PC-9 (cell line): Measurements from ENCODE around the gene INAVA. TPM values are rescaled to one million over a fixed set of nuclear protein-coding genes. Genes with fewer than 3 reads are reported as not detected.

ENCODE experiments used
- BruUV-seq: library from RNA; stranded (reverse); fragments of 400-500 nt; replicated peaks from 2 replicates; lab custom pipeline; 2021; lab: Mats Ljungman, UMichigan
- CTCF ChIA-PET: fragments of 300-600 bp; sonication (Branson Sonifier 250); formaldehyde crosslinking; loops from one replicate; lab custom pipeline; 2022; ENCODE audit warnings: antibody characterized with exemption; lab: Charles Lee
- POLR2A ChIA-PET: fragments of 300-600 bp; sonication (Branson Sonifier 250); formaldehyde crosslinking; loops from one replicate; lab custom pipeline; 2022; ENCODE audit warnings: antibody characterized with exemption; ENCODE audit not compliant: unreplicated experiment; lab: Charles Lee
- DNase-seq, 2 experiments: peaks; one replicate each; pipeline versions ENCODE4 v3.0.0 to v3.0.0-alpha.2; 2015 to 2022; ENCODE audit warnings: mixed read lengths in 1 of 2
- H2AFZ ChIP-seq: fragments of 200-600 bp; sonication (generic); 2 replicates; pipeline ENCODE4 v1.8.1; 2017; ENCODE audit warnings: antibody characterized with exemption
- H3F3A ChIP-seq: fragments of 200-600 bp; sonication (generic); 2 replicates; pipeline ENCODE4 v1.8.1; 2017; ENCODE audit warnings: antibody characterized with exemption, mild to moderate bottlenecking, low read depth; ENCODE audit not compliant: insufficient read depth
- H3K27ac ChIP-seq: fragments of 200-600 bp; sonication (generic); 2 replicates; pipeline ENCODE4 v1.6.1; 2016; ENCODE audit warnings: mixed run types
- H3K27me3 ChIP-seq: fragments of 200-600 bp; sonication (generic); 2 replicates; pipeline ENCODE4 v1.6.1; 2016; ENCODE audit warnings: low read depth, mixed run types; ENCODE audit not compliant: insufficient read depth
- H3K36me3 ChIP-seq: fragments of 200-600 bp; sonication (generic); 2 replicates; pipeline ENCODE4 v1.6.1; 2016; ENCODE audit warnings: low read depth, mixed run types
- H3K4me1 ChIP-seq: fragments of 200-600 bp; sonication (generic); replicated peaks from 2 replicates; pipeline ENCODE4 v1.6.1; 2016; ENCODE audit warnings: mixed run types; ENCODE audit not compliant: insufficient read depth
- H3K4me2 ChIP-seq: fragments of 200-600 bp; sonication (generic); 2 replicates; pipeline ENCODE4 v1.6.1; 2017; ENCODE audit warnings: mixed run types
- H3K4me3 ChIP-seq: fragments of 200-600 bp; sonication (generic); 2 replicates; pipeline ENCODE4 v1.6.1; 2016; ENCODE audit warnings: mixed run types
- H3K79me2 ChIP-seq: fragments of 200-600 bp; sonication (generic); 2 replicates; pipeline ENCODE4 v1.6.1; 2017; ENCODE audit warnings: low read depth, mixed run types
- H3K9me2 ChIP-seq: fragments of 200-600 bp; sonication (generic); 2 replicates; pipeline ENCODE4 v1.8.1; 2017; ENCODE audit warnings: mild to moderate bottlenecking; ENCODE audit not compliant: insufficient read depth
- H3K9me3 ChIP-seq: fragments of 200-600 bp; sonication (generic); 2 replicates; pipeline ENCODE4 v1.8.1; 2016; ENCODE audit warnings: low read depth; ENCODE audit not compliant: insufficient read depth
- H4K20me1 ChIP-seq: fragments of 200-600 bp; sonication (generic); 2 replicates; pipeline ENCODE4 v1.8.1; 2017; ENCODE audit not compliant: insufficient read depth
- EZH2 ChIP-seq: fragments of 200-600 bp; sonication (generic); IDR thresholded peaks from 2 replicates; pipeline ENCODE4 v1.8.0; 2017; ENCODE audit warnings: antibody characterized with exemption, low read depth
- intact Hi-C: fragments of 100-400 bp; cut with micrococcal nuclease; formaldehyde crosslinking; loops from one replicate; pipeline ENCODE4 v1.10.0; 2022; ENCODE audit not compliant: unreplicated experiment
- total RNA-seq: library from RNA; stranded (reverse); gene quantifications from 2 replicates; pipeline ENCODE4 v1.2.3, GENCODE V29; 2021
- TF ChIP-seq, protein P1 (sequence below): fragments of 200-600 bp; sonication (generic); conservative IDR thresholded peaks from 2 replicates; pipeline ENCODE4 v1.6.1; 2017; ENCODE audit warnings: mixed run types, antibody characterized with exemption, mild to moderate bottlenecking, moderate library complexity

The INAVA gene
- total RNA-seq, 1 experiment from 2014 or later = 49.8 TPM

DNA sequence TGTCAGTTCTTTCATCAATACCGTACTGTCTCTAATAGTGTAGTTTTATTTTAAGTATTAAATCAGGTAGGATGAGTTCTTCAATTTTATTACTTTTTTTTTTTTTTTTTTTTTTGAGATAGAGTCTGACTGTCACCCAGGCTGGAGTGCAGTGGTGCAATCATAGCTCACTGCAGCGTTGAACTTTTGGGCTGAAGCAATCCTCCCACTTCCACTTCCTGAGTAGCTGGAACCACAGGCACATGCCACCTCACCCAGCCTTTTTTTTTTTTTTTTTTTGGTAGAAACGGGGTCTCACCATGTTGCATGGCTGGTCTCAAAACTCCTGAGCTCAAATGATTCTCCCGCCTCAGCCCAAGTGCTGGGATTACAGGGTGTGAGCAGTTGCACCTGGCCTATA is 44.3 kb downstream of the INAVA start:
- POLR2A ChIA-PET = interaction anchor here (0.6 kb wide), 1 partner anchor 37 kb away, joined by 3 read pairs; no protein-coding TSS in a partner anchor

DNA sequence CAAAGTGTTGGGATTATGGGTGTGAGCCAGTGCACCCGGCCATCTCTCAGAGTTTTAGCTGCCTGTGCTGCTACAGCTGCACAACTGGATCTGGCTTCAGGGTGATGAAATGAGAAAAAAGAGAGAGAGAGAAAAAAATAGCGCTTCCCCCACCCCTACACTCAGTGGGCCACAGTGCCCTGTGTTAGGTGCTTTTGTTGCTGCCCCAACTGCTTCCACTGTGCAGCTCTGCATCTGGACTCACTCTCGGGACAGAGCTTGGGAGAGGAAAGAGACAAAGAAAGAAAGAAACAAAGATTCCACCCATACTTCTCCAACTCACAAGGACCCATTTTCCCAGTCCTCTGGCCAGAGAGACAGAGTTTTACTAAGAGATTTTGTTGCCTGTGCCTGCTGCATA is 50.4 kb downstream of the INAVA start:
- H2AFZ ChIP-seq = no peak overlapping the region
- POLR2A ChIA-PET = no interaction called here

More for the DNA sequence above, 44.3 kb downstream of the INAVA start:
- Histone ChIP-seq H3K79me2 (no peaks in the 10 kb centered on the region), H2AFZ (no peak overlapping the region), H3K27me3 (no peaks in the 10 kb centered on the region), H3F3A (no peaks in the 10 kb centered on the region), H3K27ac (no peak overlapping the region), H4K20me1 (no peaks in the 10 kb centered on the region), H3K9me2 (no peaks in the 10 kb centered on the region), H3K4me3 (no peak overlapping the region), H3K9me3 (no peaks in the 10 kb centered on the region), H3K36me3 (no peaks in the 10 kb centered on the region), H3K4me2 (no peak overlapping the region), H3K4me1 (no peaks in the 10 kb centered on the region)
- BruUV-seq = no TSS peak
- no peak for DNase-seq
- CTCF ChIA-PET = no interaction called here
- intact Hi-C loops = no loop called here
- TF ChIP-seq EZH2 = no peak
- TF ChIP-seq, protein P1, sequence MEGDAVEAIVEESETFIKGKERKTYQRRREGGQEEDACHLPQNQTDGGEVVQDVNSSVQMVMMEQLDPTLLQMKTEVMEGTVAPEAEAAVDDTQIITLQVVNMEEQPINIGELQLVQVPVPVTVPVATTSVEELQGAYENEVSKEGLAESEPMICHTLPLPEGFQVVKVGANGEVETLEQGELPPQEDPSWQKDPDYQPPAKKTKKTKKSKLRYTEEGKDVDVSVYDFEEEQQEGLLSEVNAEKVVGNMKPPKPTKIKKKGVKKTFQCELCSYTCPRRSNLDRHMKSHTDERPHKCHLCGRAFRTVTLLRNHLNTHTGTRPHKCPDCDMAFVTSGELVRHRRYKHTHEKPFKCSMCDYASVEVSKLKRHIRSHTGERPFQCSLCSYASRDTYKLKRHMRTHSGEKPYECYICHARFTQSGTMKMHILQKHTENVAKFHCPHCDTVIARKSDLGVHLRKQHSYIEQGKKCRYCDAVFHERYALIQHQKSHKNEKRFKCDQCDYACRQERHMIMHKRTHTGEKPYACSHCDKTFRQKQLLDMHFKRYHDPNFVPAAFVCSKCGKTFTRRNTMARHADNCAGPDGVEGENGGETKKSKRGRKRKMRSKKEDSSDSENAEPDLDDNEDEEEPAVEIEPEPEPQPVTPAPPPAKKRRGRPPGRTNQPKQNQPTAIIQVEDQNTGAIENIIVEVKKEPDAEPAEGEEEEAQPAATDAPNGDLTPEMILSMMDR = no peak

DNA sequence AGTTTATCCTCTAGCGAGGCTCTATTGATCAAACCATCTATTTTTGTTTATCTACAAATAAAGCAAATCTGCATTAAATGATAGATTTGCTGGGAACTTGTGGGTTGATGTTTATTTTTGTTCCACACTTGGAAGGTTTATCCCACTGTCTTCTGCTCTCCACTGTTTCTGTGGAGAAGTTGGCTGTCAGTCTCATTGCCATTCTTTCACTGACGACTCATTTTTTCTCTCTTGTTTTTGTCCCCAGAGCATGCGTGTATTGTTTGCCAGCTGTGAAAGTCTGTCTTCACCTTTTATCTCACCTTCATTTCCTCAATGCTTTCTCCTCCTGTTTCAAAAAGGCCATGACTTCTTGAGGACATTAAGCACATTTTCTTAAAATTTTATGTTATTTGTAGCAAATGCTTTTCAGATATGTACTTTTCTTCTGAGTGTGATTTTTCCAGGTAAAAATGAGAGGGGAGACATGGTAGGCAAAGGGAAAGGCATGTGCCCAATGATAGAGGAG is 52.4 kb downstream of the INAVA start:
- CTCF ChIA-PET = no interaction called here
- BruUV-seq = no TSS peak

More for the DNA sequence above, 50.4 kb downstream of the INAVA start:
- Histone ChIP-seq H3K27ac (no peak overlapping the region), H4K20me1 (no peaks in the 10 kb centered on the region), H3K27me3 (no peaks in the 10 kb centered on the region), H3K36me3 (no peaks in the 10 kb centered on the region), H3K4me3 (no peak overlapping the region), H3K4me2 (no peak overlapping the region), H3K4me1 (no peaks in the 10 kb centered on the region), H3K9me2 (no peaks in the 10 kb centered on the region), H3F3A (no peaks in the 10 kb centered on the region), H3K9me3 (peaks cover 12% of the 10 kb centered on the region), H3K79me2 (no peaks in the 10 kb centered on the region)
- CTCF ChIA-PET = no interaction called here
- intact Hi-C loops = no loop called here
- BruUV-seq = no TSS peak
- DNase-seq = no peak
- no peak for TF ChIP-seq EZH2
- TF ChIP-seq, protein P1 = no peak

More for the DNA sequence above, 52.4 kb downstream of the INAVA start:
- H4K20me1 ChIP-seq = no peaks in the 10 kb centered on the region
- TF ChIP-seq EZH2 = no peak
- TF ChIP-seq, protein P1 = no peak
- H3K9me2 ChIP-seq = no peaks in the 10 kb centered on the region
- H3K4me1 ChIP-seq = no peaks in the 10 kb centered on the region
- no peak overlapping the region for H3K4me3 ChIP-seq
- H3K27me3 ChIP-seq = no peaks in the 10 kb centered on the region
- no peak overlapping the region for H3K27ac ChIP-seq
- H3K9me3 ChIP-seq = peaks cover 12% of the 10 kb centered on the region
- intact Hi-C loops = no loop called here
- H3K79me2 ChIP-seq = no peaks in the 10 kb centered on the region
- no peak overlapping the region for H3K4me2 ChIP-seq
- no peaks in the 10 kb centered on the region for H3F3A ChIP-seq
- no peak overlapping the region for H2AFZ ChIP-seq
- POLR2A ChIA-PET = no interaction called here
- DNase-seq = no peak
- no peaks in the 10 kb centered on the region for H3K36me3 ChIP-seq
